Hepatocyte (in vitro differentiated cells): Measurements from ENCODE around the gene TEX29. TPM values are rescaled to one million over a fixed set of nuclear protein-coding genes. Genes with fewer than 3 reads are reported as not detected.

Source experiments
- DNase-seq: peaks from one replicate; pipeline ENCODE4 v3.0.0-alpha.2; 2016; ENCODE audit warnings: low spot score
- H2AFZ ChIP-seq: fragments of 200-600 bp; sonication (generic); 2 replicates; pipeline ENCODE4 v1.6.0; 2016; ENCODE audit warnings: antibody characterized with exemption, mild to moderate bottlenecking
- H3K27ac ChIP-seq: fragments of 200-600 bp; sonication (generic); 2 replicates; pipeline ENCODE4 v1.5.1; 2016; ENCODE audit warnings: mild to moderate bottlenecking
- H3K27me3 ChIP-seq: fragments of 200-600 bp; sonication (generic); 2 replicates; pipeline ENCODE4 v1.6.1; 2016
- H3K36me3 ChIP-seq: fragments of 200-600 bp; sonication (generic); replicated peaks from 2 replicates; pipeline ENCODE4 v1.5.1; 2016; ENCODE audit warnings: low read depth; ENCODE audit not compliant: insufficient read depth
- H3K4me1 ChIP-seq: fragments of 200-600 bp; sonication (generic); 2 replicates; pipeline ENCODE4 v1.5.1; 2016; ENCODE audit warnings: mild to moderate bottlenecking, moderate library complexity; ENCODE audit not compliant: insufficient read depth
- H3K4me2 ChIP-seq: fragments of 200-600 bp; sonication (generic); 2 replicates; pipeline ENCODE4 v1.6.0; 2016
- H3K4me3 ChIP-seq: fragments of 200-600 bp; sonication (generic); 2 replicates; pipeline ENCODE4 v1.5.1; 2016; ENCODE audit warnings: mild to moderate bottlenecking
- H3K79me2 ChIP-seq: fragments of 200-600 bp; sonication (generic); 2 replicates; pipeline ENCODE4 v1.6.0; 2017; ENCODE audit warnings: mild to moderate bottlenecking
- H3K9me2 ChIP-seq: fragments of 200-600 bp; sonication (generic); replicated peaks from 2 replicates; pipeline ENCODE4 v1.6.0; 2017; ENCODE audit warnings: mild to moderate bottlenecking; ENCODE audit not compliant: insufficient read depth
- H3K9me3 ChIP-seq: fragments of 200-600 bp; sonication (generic); 2 replicates; pipeline ENCODE4 v1.5.1; 2016; ENCODE audit warnings: low read depth, mild to moderate bottlenecking
- H4K20me1 ChIP-seq: fragments of 200-600 bp; sonication (generic); 2 replicates; pipeline ENCODE4 v1.6.0; 2016; ENCODE audit warnings: mild to moderate bottlenecking; ENCODE audit not compliant: insufficient read depth, poor library complexity, severe bottlenecking
- EZH2 ChIP-seq: fragments of 200-600 bp; sonication (generic); IDR thresholded peaks from 2 replicates; pipeline ENCODE4 v1.6.1; 2016; ENCODE audit warnings: antibody characterized with exemption, mild to moderate bottlenecking, borderline replicate concordance
- EZH2phosphoT487 ChIP-seq: fragments of 200-600 bp; sonication (generic); IDR thresholded peaks from one replicate; pipeline ENCODE4 v1.6.1; 2018; ENCODE audit warnings: antibody characterized with exemption, mild to moderate bottlenecking, low read depth, moderate library complexity; ENCODE audit not compliant: unreplicated experiment, severe bottlenecking
- WGBS: methylation state at CpG from one replicate; pipeline ENCODE4 v1.1.6; 2016; ENCODE audit warnings: low lambda C conversion rate; ENCODE audit errors: missing lambda C conversion rate; 5-methylcytosine and 5-hydroxymethylcytosine counted together
- polyA plus RNA-seq: library from polyadenylated mRNA; unstranded; fragments of >200 nt; fragmentation: Nextera tagmentation; extraction: Ambion mirVana; gene quantifications from 2 replicates; pipeline ENCODE4 v1.2.1, GENCODE V29; 2016
- total RNA-seq: library from RNA; depleted of rRNA; stranded (reverse); fragments of >200 nt; gene quantifications from 2 replicates; pipeline ENCODE4 v1.2.3, GENCODE V29; 2014
- TF ChIP-seq, protein P1 (sequence below): fragments of 200-600 bp; sonication (generic); IDR thresholded peaks from 2 replicates; pipeline ENCODE4 v1.5.1; 2016; ENCODE audit warnings: antibody characterized with exemption, mild to moderate bottlenecking; ENCODE audit not compliant: poor library complexity

Gene TEX29
- total and polyA plus RNA-seq, 2 experiments from 2014 or later, result 0.83 to 1.8 TPM

DNA sequence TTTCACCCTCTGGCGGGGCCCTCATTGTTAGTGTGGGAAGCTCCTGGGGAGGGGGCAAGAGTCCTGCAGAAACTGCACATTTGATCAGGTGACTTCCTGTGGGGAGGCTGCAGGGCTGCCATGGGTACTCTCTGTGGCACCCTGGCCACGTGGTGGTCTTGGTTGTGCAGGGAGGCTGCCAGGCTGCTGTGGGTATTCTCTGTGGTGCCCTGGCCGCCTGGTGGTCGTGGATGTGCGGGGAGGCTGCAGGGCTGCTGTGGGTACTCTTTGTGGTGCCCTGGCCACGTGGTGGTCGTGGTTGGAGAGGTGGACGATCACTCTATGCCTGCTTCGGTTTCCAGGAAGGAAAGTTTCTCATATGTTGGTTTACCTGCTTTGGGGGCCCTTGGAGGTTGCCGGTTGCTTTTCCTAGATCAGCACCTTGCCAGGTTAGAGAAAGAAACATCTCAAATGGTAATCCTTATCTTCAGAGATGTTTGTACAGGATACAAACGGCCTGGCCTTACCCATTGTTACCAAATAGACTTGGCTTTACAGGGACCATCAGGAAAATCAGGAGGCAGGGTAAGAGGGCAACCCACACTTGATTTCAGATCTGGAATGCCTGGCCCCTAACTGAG lies 22.9 kb downstream of the TEX29 start:
- no peak overlapping the region for H3K4me2 ChIP-seq
- 74% methylated on average over 11 of the region's 11 CpGs for WGBS
- no peak for DNase-seq

DNA sequence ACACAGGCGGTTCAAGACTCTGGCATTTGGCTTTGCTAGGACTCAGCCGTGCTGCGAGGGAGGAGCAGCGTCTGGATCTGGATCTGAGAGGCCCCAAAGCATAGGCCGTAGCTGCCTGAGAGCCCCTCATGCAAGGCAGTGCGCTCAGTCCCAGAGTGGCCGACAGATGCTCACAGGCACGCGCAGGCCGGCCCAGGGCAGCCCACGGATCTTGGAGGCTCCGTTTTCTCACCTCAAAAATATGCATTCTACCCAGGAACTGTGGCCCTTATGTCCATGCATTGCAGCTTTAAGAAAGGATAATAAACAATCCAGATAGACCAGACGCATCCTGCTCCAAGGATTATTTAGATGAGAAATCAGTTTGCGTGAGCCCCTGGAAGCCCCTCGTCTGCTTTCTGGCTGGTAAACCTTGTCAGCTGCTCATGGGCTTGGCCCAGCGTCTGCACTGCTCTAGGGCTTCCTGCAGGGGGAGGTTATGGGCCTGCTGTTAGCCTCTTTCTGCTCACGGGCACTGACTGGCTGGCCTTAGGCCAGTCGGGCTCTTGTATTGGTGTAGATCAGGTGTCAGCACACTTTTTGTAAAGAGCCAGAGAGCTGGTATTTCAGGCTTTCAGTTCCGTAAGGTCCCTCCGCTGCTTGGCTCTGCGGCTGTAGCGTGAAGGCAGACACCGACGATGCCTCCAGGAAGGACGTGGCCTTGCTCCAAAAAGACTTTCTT lies 24.2 kb downstream of the TEX29 start:
- Histone ChIP-seq H4K20me1 (no peaks in the 10 kb centered on the region), H3K27me3 (no peaks in the 10 kb centered on the region), H3K27ac (peak overlapping the region; percentile 53), H3K4me1 (no peaks in the 10 kb centered on the region), H3K79me2 (no peaks in the 10 kb centered on the region), H3K9me3 (no peaks in the 10 kb centered on the region), H3K4me2 (no peak overlapping the region), H2AFZ (no peak overlapping the region), H3K9me2 (no peaks in the 10 kb centered on the region), H3K4me3 (no peak overlapping the region), H3K36me3 (no peaks in the 10 kb centered on the region)
- no peak for TF ChIP-seq EZH2phosphoT487
- TF ChIP-seq, protein P1, sequence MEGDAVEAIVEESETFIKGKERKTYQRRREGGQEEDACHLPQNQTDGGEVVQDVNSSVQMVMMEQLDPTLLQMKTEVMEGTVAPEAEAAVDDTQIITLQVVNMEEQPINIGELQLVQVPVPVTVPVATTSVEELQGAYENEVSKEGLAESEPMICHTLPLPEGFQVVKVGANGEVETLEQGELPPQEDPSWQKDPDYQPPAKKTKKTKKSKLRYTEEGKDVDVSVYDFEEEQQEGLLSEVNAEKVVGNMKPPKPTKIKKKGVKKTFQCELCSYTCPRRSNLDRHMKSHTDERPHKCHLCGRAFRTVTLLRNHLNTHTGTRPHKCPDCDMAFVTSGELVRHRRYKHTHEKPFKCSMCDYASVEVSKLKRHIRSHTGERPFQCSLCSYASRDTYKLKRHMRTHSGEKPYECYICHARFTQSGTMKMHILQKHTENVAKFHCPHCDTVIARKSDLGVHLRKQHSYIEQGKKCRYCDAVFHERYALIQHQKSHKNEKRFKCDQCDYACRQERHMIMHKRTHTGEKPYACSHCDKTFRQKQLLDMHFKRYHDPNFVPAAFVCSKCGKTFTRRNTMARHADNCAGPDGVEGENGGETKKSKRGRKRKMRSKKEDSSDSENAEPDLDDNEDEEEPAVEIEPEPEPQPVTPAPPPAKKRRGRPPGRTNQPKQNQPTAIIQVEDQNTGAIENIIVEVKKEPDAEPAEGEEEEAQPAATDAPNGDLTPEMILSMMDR, result peak; percentile 35
- 67% methylated on average over 25 of the region's 25 CpGs for WGBS
- DNase-seq, result peak; percentile 66

More for the DNA sequence above, 22.9 kb downstream of the TEX29 start:
- Histone ChIP-seq H3K4me1 (no peaks in the 10 kb centered on the region), H3K79me2 (no peaks in the 10 kb centered on the region), H3K27me3 (no peaks in the 10 kb centered on the region), H2AFZ (no peak overlapping the region), H3K27ac (no peak overlapping the region), H3K9me2 (no peaks in the 10 kb centered on the region), H3K4me3 (no peak overlapping the region), H4K20me1 (no peaks in the 10 kb centered on the region), H3K9me3 (no peaks in the 10 kb centered on the region), H3K36me3 (no peaks in the 10 kb centered on the region)
- TF ChIP-seq EZH2phosphoT487, result no peak
- no peak for TF ChIP-seq EZH2
- TF ChIP-seq, protein P1, result no peak

DNA sequence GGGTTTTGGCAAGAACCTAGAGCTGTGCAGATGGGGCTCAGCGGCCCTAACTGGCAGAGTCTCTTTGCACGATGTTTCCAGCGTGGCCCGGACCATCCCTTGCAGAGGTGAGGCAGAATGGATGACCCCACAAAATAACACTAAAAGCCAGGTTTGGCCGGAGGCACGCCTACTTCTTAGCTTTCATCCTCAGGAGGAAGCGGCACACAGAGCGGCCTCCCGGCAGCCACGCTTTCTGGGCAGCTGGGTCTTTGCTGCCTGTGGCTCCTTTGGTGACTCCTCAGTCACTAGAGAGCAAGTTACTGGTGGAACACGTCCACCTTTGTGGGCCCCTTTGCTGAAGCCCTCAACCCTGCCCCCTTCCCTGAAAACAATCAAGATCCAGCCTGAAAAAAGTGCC lies 25.2 kb downstream of the TEX29 start:
- no peak for TF ChIP-seq EZH2
- TF ChIP-seq, protein P1, result no peak
- TF ChIP-seq EZH2phosphoT487, result no peak

More for the DNA sequence above, 25.2 kb downstream of the TEX29 start:
- Histone ChIP-seq H3K36me3 (no peaks in the 10 kb centered on the region), H2AFZ (no peak overlapping the region), H3K9me3 (no peaks in the 10 kb centered on the region), H3K9me2 (no peaks in the 10 kb centered on the region), H3K4me2 (no peak overlapping the region), H3K4me3 (no peak overlapping the region), H3K27ac (no peak overlapping the region), H3K79me2 (no peaks in the 10 kb centered on the region), H4K20me1 (no peaks in the 10 kb centered on the region), H3K27me3 (no peaks in the 10 kb centered on the region), H3K4me1 (no peaks in the 10 kb centered on the region)
- no peak for DNase-seq
- WGBS, result 93% methylated on average over 11 of the region's 11 CpGs
